Gastroesophageal sphincter (tissue), 3 donors: ENCODE data around the gene RRAGD.

ENCODE experiments used
- POLR2AphosphoS5 ChIP-seq: sonication (generic); formaldehyde crosslinking; IDR thresholded peaks from one replicate; pipeline ENCODE4 v1.6.1; 2017; ENCODE audit warnings: antibody characterized with exemption
- TF ChIP-seq, protein P1 (sequence below), 4 experiments: fragments of 200-600 bp in 2 of 4; fragments of 450-650 bp in 2 of 4; sonication (generic) in 1 of 4; IDR thresholded peaks; one replicate each; pipeline ENCODE4 v1.5.1; 2017 to 2019; ENCODE audit warnings: antibody characterized with exemption in 4 of 4, mild to moderate bottlenecking in 2 of 4, moderate library complexity in 2 of 4

DNA sequence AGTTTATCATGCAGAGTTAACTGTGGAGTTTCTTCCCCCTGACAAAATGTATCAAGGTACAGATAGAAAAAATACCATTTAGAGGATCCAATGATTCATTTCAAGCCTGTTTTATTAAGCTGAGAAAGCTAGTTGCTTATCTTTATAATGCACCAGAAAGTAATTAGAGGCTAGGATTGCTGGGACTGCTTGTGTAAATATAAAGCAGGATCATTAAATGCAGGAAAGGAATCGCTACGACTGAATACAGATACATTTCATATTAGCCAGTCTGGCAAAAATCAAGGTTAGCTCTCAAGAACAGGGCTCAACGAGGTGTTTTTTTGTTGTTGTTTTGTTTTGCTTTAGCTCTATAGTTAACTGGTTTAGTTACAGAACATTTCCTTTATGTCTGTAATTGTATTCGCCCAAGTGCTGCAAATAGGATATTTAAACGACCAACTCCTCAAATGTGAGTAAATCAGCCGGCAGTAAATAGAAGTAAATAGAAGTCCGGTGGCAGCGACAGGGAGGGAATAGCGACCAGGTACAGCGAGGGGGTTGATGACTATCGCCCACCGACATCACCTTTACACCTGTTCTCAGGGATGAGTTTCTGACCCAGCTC is 60.3 kb downstream of the RRAGD start:
- no peak for TF ChIP-seq POLR2AphosphoS5
- TF ChIP-seq, protein P1, sequence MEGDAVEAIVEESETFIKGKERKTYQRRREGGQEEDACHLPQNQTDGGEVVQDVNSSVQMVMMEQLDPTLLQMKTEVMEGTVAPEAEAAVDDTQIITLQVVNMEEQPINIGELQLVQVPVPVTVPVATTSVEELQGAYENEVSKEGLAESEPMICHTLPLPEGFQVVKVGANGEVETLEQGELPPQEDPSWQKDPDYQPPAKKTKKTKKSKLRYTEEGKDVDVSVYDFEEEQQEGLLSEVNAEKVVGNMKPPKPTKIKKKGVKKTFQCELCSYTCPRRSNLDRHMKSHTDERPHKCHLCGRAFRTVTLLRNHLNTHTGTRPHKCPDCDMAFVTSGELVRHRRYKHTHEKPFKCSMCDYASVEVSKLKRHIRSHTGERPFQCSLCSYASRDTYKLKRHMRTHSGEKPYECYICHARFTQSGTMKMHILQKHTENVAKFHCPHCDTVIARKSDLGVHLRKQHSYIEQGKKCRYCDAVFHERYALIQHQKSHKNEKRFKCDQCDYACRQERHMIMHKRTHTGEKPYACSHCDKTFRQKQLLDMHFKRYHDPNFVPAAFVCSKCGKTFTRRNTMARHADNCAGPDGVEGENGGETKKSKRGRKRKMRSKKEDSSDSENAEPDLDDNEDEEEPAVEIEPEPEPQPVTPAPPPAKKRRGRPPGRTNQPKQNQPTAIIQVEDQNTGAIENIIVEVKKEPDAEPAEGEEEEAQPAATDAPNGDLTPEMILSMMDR (IDR thresholded peaks at IDR 0.05) = no peak
